KMS-11 (cell line): Measurements from ENCODE around the gene GPR18.

ENCODE experiments used
- H2AFZ ChIP-seq: fragments of 200-600 bp; sonication (generic); 2 replicates; pipeline ENCODE4 v1.6.1; 2016; ENCODE audit warnings: antibody characterized with exemption, mixed run types, low read depth
- H3K27ac ChIP-seq: fragments of 200-600 bp; sonication (generic); 2 replicates; pipeline ENCODE4 v1.6.1; 2016; ENCODE audit warnings: mild to moderate bottlenecking, mixed run types
- H3K27me3 ChIP-seq: fragments of 200-600 bp; sonication (generic); 2 replicates; pipeline ENCODE4 v1.6.1; 2017; ENCODE audit warnings: mild to moderate bottlenecking, low read depth, mixed run types, moderate library complexity; ENCODE audit not compliant: insufficient read depth
- H3K36me3 ChIP-seq: fragments of 200-600 bp; sonication (generic); 2 replicates; pipeline ENCODE4 v1.6.1; 2017; ENCODE audit warnings: mild to moderate bottlenecking, mixed run types; ENCODE audit not compliant: insufficient read depth
- H3K4me1 ChIP-seq: fragments of 200-600 bp; sonication (generic); 2 replicates; pipeline ENCODE4 v1.6.1; 2016; ENCODE audit warnings: mild to moderate bottlenecking, low read depth, mixed run types; ENCODE audit not compliant: poor library complexity, severe bottlenecking
- H3K4me2 ChIP-seq: fragments of 200-600 bp; sonication (generic); 2 replicates; pipeline ENCODE4 v1.7.0; 2016; ENCODE audit warnings: mild to moderate bottlenecking, mixed run types
- H3K4me3 ChIP-seq: fragments of 200-600 bp; sonication (generic); IDR thresholded peaks from 2 replicates; pipeline ENCODE4 v1.6.1; 2017; ENCODE audit warnings: low read depth, low read length, mixed read lengths; ENCODE audit not compliant: insufficient read depth
- H3K79me2 ChIP-seq: fragments of 200-600 bp; sonication (generic); 2 replicates; pipeline ENCODE4 v1.6.1; 2016; ENCODE audit warnings: low read depth, mixed run types; ENCODE audit not compliant: insufficient read depth
- H3K9ac ChIP-seq: fragments of 200-600 bp; sonication (generic); 2 replicates; pipeline ENCODE4 v1.6.1; 2016; ENCODE audit warnings: mild to moderate bottlenecking, mixed run types
- H4K20me1 ChIP-seq: fragments of 200-600 bp; sonication (generic); 2 replicates; pipeline ENCODE4 v1.6.1; 2016; ENCODE audit warnings: mild to moderate bottlenecking, mixed run types; ENCODE audit not compliant: insufficient read depth
- TF ChIP-seq, protein P1 (sequence below): fragments of 200-600 bp; sonication (generic); conservative IDR thresholded peaks from 2 replicates; pipeline ENCODE4 v1.6.1; 2017; ENCODE audit warnings: low read depth, mild to moderate bottlenecking, antibody characterized with exemption, low read length, moderate library complexity, mixed read lengths

The GPR18 gene

DNA sequence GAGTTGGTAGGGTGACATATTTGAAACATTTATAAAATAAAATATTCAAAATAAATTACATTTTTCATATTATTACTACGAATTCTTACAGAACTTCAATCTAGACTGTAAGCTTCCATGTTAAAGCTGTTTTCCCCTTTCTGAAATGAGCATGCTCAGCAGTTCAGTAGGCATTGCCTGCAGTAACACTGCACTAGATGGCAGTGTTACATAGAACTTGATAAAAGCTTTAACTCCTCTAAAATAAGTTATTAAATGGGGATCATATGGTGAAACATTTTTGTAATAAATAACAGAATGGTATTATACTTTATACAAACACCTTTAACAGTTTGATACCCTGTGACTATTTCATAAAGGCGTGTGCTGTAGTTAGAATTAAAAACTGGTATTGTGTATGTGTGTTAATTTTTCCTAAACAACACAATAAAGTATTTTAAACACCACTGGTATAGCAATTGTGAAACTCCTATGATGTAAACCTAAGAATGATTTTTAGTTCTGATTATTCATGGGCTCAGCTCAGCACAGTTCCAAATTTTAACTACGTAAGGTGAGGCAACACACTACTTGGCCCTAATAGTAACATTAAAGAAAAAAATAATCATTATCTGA, 11.6 kb upstream of the GPR18 start:
- H3K36me3 ChIP-seq, result no peaks in the 10 kb centered on the region
- no peaks in the 10 kb centered on the region for H3K27me3 ChIP-seq
- no peak overlapping the region for H2AFZ ChIP-seq
- H3K27ac ChIP-seq, result no peak overlapping the region
- H3K4me3 ChIP-seq, result no peak overlapping the region
- TF ChIP-seq, protein P1, sequence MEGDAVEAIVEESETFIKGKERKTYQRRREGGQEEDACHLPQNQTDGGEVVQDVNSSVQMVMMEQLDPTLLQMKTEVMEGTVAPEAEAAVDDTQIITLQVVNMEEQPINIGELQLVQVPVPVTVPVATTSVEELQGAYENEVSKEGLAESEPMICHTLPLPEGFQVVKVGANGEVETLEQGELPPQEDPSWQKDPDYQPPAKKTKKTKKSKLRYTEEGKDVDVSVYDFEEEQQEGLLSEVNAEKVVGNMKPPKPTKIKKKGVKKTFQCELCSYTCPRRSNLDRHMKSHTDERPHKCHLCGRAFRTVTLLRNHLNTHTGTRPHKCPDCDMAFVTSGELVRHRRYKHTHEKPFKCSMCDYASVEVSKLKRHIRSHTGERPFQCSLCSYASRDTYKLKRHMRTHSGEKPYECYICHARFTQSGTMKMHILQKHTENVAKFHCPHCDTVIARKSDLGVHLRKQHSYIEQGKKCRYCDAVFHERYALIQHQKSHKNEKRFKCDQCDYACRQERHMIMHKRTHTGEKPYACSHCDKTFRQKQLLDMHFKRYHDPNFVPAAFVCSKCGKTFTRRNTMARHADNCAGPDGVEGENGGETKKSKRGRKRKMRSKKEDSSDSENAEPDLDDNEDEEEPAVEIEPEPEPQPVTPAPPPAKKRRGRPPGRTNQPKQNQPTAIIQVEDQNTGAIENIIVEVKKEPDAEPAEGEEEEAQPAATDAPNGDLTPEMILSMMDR, result peak; percentile 46
- no peaks in the 10 kb centered on the region for H4K20me1 ChIP-seq
- H3K4me1 ChIP-seq, result no peaks in the 10 kb centered on the region
- H3K79me2 ChIP-seq, result no peaks in the 10 kb centered on the region
- H3K9ac ChIP-seq, result no peak overlapping the region
- H3K4me2 ChIP-seq, result no peak overlapping the region

DNA sequence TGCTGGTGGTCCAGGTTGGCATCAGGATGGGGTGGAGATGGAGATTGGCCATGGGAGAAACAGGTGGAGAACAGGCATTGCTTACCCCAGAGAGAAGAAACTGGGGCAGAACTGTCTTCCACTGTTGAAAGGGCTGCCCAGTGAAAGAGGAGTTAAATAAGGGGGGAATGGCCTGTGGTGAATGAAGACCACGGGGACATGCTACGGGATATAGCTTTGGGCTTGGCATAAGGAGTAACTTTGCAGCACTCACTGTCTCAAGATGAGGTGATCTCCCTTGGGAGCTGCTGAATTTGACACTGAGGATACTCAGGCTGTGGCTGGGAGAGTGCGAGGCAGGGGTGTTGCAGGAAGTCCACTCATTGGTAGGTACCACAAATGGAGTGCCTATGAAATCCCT, 10.6 kb upstream of the GPR18 start:
- Histone ChIP-seq H2AFZ (no peak overlapping the region), H3K79me2 (no peaks in the 10 kb centered on the region), H3K27ac (no peak overlapping the region), H4K20me1 (no peaks in the 10 kb centered on the region), H3K9ac (no peak overlapping the region), H3K4me2 (no peak overlapping the region), H3K27me3 (no peaks in the 10 kb centered on the region), H3K4me3 (no peak overlapping the region), H3K36me3 (no peaks in the 10 kb centered on the region), H3K4me1 (no peaks in the 10 kb centered on the region)
- TF ChIP-seq, protein P1, result no peak

DNA sequence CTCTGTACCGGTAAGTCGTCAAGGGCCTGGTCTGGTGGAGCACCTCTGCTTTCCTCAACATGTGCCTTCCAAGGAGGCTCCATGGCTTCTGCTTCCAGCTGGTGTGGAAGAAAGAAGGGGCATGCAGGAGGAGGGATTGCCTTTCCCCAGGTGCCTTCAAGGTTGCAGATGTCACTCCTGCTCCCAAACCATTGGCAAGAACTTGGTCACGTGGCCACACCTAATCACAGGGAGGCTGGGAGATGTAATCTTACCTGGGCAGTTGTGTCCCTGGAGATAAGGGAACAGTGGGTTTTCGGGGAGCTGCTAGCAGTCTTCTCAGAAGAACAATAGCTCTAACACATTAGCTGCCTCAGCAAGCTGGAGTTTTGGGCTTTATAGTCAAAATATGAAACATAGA, 9.7 kb upstream of the GPR18 start:
- Histone ChIP-seq H3K79me2 (no peaks in the 10 kb centered on the region), H2AFZ (no peak overlapping the region), H3K27ac (no peak overlapping the region), H3K36me3 (no peaks in the 10 kb centered on the region), H3K4me3 (no peak overlapping the region), H3K4me2 (no peak overlapping the region), H3K27me3 (no peaks in the 10 kb centered on the region), H4K20me1 (no peaks in the 10 kb centered on the region), H3K9ac (no peak overlapping the region), H3K4me1 (no peaks in the 10 kb centered on the region)
- TF ChIP-seq, protein P1, result no peak

DNA sequence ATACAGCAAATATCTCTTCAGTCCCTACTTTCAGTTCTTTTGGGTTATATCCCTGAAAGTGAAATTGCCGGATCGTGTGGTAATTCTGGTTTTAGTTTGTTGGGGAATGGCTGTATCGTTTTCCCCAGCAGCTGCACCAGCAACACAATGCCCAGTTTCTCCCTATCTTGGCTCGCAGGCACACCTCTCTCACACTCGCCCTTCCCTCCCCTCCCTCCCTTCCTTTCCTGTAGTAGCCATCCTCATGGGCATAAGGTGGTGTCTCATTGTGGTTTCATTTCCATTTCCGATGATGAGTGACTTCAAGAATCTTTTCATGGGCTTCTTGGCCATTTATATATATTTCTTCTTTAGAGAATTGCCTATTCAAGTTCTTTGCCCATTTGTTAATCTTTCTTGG, 8.6 kb upstream of the GPR18 start:
- no peaks in the 10 kb centered on the region for H3K27me3 ChIP-seq
- no peaks in the 10 kb centered on the region for H3K4me1 ChIP-seq
- H3K9ac ChIP-seq, result no peak overlapping the region
- H4K20me1 ChIP-seq, result no peaks in the 10 kb centered on the region
- H3K79me2 ChIP-seq, result no peaks in the 10 kb centered on the region
- H3K4me3 ChIP-seq, result no peak overlapping the region
- H3K36me3 ChIP-seq, result no peaks in the 10 kb centered on the region
- TF ChIP-seq, protein P1, result no peak
- no peak overlapping the region for H3K4me2 ChIP-seq
- no peak overlapping the region for H2AFZ ChIP-seq
- no peak overlapping the region for H3K27ac ChIP-seq
